GM19043 (cell line): ENCODE data around the gene KRTAP2-4.
"Not testable (repeated sequence)": the region's sequence is repeated elsewhere in the genome, so short reads cannot be mapped to it uniquely, and the experiment has no call there.

ENCODE experiments used
- ATAC-seq: cut with Tn5 transposase; IDR thresholded peaks from one replicate; pipeline ENCODE4 v1.9.1; 2021; ENCODE audit warnings: low read depth; ENCODE audit not compliant: unreplicated experiment

The KRTAP2-4 gene, protein sequence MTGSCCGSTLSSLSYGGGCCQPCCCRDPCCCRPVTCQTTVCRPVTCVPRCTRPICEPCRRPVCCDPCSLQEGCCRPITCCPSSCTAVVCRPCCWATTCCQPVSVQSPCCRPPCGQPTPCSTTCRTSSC

DNA sequence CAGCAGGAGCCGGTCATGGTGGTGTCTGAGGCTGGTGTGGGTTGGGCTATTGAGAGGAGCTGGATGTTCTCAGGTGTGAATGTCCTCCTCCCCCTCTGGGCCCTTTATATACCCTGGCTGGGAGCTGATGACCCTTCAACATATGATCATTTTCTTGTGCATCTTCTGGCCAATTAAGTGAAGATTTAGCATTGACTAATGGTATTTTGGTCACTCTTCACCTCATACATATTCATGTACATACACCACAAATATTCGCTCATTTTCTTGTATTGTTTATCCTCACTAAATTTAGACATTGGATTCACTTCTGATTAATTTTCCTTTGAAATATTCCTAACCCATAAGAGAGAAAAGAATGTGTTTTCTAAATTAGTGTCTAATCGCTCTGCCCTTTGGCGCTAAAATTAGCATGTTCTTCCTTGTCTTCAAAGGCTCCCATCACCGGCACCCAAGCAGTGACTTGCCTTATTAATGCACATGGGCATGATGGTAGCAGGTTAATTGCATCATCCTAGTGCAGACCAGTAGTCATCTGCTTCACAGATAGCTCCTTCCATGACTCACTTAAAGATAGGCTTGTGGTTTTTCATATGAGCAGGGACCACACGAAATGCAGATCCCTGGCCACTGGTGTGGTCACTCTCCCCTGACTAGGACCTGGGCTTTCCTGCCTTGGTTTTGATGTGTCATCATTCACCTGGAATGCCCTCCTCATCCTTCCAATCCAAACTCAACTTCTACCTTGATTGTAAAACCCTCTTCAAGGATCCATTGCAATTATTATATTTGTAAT is at the start of gene KRTAP2-4:
Gene KRTAP2-4, minus strand, starts transcription at position 51 of the 796 bp plus-strand sequence. Its CDS starts 34 bp downstream, at position 17.
- no peak for ATAC-seq

DNA sequence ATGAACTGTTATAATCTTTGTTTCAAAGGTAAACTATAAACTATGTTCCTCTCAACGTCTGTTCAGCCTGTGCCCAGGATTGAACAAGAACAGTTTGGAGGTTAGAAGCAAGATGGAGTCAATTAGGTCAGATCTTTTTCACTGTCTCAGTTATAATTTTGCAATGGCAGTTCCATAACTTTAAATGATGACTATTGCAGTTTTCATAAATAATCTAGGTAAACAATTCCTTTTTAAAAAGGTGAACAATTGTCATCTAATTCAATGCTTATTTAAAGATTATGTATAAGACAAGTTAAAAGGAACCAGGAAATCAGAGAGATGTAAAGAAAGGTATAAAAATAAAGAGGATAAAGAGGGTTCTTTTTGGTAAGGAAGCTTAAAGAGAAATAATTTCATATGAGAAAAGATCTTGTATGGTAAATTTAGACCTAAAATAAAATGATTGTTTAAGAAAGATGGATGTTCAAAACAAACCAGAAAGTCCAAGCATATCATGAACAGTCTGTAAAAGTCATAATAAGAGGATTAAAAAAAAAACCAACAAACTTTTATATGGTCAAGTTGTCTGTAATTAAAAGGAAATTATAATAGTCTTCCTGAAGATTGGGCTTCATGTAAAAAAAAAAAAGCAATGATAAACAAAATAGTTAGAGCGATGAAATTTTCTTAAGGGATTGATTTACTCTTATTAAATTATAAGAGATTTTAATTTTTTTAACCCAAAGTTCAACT is 45.6 kb upstream of the KRTAP2-4 start:
- ATAC-seq: no peak

DNA sequence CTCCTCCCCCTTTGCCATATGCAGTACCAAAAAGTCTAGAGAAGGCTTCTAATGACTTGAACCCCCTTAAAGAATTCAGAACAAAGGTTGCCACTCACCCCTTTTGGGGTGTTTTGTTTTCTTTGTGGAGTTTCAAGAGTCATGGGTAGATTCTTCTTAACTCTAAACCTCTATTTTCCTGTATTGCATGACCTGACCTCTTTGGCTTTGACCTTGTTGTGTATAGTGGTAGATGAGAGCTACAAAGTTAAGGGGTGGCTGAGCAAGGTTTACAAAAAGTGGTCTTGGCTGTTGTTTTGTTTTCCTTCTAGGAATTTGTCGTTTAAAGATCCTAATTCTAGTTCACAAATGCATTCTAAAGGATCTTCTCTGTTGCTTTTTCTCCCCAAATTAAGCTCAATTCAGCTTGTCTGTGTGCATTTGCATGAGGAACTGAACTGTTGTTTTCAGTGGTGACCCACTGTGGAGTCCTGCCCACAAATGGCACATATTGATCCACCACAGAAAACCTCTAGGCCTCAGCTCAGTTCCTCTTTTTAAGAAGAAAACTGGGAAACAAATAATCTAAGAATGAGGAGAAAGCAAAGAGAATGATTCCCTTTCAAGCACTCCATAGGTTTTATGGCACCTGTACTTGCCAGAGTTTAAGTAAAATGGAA is 43.2 kb upstream of the KRTAP2-4 start:
- not testable (repeated sequence) for ATAC-seq

DNA sequence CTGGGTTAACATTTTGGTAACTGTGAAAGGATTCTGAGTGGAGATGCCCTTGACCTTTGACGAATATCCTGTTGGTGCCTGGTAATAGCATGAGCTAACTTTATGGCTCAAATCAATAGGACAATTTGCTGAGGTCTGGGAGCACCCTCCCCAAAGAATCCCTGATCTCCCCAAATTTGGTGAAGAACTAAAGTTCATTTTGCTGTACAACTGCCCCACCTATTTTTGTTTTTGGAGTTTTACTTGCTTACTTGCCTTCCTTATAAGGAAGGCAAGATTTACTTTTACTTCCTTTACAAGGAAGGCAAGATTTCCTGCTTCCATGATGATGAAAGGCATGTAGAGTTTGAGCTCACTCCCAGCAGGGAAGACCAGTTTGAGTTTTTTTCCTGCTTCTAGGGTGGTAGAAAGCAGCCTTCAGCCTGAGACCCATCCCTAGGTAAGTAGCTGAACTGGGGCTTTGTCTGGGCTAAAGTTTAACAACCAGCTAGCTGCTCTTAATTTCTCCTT is 42.3 kb upstream of the KRTAP2-4 start:
- no peak for ATAC-seq

DNA sequence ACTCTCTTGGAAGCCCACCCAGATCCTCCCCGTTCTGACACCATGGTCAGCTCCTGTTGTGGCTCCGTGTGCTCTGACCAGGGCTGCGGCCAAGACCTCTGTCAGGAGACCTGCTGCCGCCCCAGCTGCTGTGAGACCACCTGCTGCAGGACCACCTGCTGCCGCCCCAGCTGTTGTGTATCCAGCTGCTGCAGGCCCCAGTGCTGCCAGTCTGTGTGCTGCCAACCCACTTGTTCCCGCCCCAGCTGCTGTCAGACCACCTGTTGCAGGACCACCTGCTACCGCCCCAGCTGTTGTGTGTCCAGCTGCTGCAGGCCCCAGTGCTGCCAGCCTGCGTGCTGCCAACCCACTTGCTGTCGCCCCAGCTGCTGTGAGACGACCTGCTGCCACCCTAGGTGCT is 39.7 kb upstream of the KRTAP2-4 start, which contains the start of gene KRTAP4-9:
Gene KRTAP4-9, plus strand, starts transcription at position 43 of the 400 bp plus-strand sequence. Its CDS starts 0 bp downstream, at position 43.
- not testable (repeated sequence) for ATAC-seq

DNA sequence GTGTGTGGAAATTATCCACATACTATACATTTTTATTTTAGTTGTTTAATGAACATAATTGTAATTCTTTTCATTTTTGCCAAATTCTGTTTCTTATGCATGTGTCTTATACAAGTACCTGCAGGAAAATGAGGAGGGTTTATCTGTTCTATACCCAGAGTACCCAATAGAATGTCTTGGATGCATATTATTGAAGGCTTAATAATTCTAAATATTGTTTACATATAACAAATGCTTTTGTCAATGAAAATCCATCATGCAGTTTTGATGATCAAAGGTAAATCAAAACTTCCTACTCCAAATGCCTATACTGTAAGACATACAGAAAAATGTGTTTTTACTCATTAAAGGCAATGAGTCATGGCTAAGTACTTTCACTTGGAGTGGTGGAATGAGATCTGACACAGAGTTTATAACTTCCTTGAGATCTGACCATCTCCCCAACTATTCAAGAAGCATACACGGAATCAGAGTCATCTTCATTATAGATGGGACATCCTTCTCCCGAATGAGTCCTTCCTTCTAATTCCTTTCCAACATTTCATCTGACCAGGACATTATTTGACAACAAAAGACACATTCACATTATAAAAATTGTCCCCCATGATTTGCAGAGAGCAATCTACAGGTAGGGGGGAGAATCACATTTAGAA is 38.8 kb upstream of the KRTAP2-4 start:
- not testable (repeated sequence) for ATAC-seq

DNA sequence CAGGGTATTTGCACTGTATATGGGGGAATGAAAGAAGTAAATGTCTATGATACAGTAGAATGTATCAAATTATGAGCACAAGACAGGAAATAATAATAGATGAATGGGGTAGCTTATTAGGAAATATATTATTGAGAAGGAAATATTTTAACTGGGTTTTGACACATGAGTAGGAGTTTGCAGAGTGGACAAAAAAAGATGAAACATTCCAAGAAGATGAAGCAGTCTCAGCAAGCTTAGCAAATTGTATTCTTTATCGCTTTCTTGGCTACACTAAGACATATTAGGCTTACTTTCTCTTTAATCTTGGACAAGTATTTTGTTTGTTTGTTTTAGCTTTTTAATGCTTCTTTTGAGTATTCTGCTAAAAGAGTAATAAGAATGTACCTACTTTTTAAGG is 38.2 kb upstream of the KRTAP2-4 start:
- no peak for ATAC-seq

DNA sequence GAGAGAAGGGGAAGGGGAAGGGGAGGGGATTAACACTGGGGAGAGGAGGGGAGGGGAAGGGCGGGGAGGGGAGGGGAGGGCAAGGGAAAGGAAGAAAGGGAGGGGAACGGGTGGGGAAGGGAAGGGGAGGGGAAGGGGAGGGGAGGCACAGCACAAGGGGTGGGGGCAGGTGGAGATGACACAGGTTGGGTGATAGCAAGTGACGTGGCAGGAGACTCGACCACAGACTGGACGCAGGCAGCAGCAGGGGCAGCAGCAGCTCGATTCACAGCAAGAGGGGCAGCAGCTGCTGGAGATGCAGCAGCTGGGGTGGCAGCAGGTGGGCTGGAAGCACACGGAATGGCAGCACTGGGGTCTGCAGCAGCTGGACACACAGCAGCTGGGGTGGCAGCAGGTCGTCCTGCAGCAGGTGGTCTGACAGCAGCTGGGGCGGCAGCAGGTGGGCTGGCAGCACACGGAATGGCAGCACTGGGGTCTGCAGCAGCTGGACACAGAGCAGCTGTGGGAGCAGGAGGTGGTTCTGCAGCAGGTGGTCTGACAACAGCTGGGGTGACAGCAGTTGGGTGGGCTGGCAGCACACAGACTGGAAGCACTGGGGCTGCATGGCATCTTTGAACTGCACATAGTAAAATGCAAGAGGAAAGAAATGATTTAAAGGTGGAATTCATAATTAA is 36.0 kb upstream of the KRTAP2-4 start, which contains the start of gene KRTAP4-16:
Gene KRTAP4-16, minus strand, starts transcription at position 624 of the 674 bp plus-strand sequence. Its CDS starts 0 bp downstream, at position 624.
- ATAC-seq: no peak

DNA sequence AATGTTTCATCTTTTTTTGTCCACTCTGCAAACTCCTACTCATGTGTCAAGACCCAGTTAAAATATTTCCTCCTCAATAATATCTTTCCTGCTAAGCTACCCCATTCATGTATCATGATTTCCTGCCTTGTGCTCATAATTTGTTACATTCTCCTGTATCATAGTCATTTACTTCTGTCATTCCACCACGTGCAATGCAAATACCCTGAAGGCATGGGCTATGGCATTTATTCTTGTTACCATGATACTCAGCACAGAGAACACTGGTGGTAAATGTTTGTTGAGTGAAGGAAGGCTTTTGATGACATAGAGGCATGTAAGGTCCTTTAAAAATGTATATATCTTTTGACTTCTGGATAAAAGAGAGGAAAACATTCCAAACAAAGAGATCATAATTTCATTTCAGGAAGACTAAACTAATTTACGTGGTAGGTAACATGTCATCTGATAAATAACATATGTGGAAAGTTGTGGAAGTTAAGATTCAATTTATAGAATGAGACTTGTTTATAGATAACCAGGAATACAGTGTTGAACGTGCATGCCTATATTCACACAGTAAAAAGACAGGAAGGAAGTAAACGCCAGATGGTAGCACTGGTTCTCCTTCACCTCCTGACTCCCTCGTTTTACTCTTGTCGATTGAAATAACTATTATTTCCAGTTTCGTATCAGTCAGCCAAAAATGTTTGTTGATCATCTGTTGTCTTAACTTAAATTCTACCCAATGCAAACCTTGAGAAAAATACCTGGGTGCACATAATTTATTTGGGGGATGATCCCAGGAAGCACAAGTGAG is 34.2 kb upstream of the KRTAP2-4 start:
- ATAC-seq: not testable (repeated sequence)

DNA sequence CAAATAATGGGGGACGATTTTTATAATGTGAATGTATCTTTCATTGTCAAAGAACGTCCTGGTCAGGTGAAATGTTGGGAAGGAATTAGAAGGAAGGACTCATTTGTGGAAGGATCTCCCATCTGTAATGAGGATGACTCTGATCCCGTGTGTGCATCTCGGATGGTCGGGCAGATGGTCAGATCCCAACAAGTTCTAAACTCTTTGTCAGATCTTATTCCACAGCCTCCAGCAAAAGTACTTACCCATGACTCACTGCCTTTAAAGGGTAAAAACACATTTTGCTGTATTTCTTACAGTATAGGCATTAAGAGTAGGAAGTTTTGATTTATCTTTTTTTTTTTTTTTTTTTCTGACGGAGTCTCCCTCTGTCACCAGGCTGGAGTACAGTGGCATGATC is 32.8 kb upstream of the KRTAP2-4 start:
- ATAC-seq: no peak

DNA sequence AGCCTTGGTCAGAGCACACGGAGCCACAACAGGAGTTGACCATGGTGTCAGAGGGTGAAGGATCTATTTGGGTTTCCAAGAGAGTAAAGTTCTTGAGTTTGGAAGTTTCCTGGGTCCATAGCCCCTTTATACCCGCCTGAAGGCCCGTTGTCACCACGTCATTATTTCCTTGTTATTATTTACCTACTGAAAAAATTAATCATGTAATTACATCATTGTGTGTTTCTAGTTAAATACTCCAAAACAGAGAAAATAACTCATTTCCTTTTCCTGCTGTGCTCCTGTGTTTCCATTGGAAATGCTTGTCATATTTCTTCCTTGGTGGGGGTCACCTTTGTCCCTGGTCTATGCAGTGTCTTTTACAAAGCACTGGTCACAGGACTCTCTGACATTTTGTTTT is 32.4 kb upstream of the KRTAP2-4 start, which contains the start of gene KRTAP4-8:
Gene KRTAP4-8, minus strand, starts transcription at position 101 of the 400 bp plus-strand sequence. Its CDS starts 58 bp downstream, at position 43.
- ATAC-seq: no peak

DNA sequence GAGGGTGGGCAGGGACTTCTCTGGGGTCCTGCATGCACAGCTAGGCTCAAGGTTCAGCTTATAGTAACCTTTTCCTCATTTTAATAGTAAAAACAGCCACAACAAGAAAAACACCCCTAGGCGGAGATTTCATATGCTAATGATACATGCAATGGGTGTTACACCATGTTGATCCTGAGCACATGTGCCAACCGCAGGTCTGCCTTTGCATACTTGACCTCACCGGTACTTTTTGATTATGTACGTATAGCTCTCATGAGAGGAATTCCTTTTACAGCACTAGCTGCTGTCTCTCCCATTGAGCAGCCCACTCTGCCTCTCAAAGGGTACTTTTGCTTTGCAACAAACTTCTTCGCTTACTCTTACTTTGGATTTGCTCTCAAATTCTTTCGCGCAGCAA is 30.4 kb upstream of the KRTAP2-4 start:
- ATAC-seq: no peak

DNA sequence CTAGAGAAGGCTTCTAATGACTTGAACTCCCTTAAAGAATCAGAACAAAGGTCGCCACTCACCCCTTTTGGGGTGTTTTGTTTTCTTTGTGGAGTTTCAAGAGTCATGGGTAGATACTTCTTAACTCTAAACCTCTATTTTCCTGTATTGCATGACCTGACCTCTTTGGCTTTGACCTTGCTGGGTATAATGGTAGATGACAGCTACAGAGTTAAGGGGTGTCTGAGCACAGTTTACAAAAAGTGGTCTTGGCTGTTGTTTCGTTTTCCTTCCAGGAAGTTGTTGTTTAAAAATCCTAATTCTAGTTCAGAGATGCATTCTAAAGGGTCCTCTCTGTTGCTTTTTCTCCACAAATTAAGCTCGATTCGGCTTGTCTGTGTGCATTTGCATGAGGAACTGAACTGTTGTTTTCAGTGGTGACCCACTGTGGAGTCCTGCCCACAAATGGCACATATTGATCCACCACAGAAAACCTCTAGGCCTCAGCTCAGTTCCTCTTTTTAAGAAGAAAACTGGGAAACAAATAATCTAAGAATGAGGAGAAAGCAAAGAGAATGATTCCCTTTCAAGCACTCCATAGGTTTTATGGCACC is 23.2 kb upstream of the KRTAP2-4 start:
- ATAC-seq: not testable (repeated sequence)

DNA sequence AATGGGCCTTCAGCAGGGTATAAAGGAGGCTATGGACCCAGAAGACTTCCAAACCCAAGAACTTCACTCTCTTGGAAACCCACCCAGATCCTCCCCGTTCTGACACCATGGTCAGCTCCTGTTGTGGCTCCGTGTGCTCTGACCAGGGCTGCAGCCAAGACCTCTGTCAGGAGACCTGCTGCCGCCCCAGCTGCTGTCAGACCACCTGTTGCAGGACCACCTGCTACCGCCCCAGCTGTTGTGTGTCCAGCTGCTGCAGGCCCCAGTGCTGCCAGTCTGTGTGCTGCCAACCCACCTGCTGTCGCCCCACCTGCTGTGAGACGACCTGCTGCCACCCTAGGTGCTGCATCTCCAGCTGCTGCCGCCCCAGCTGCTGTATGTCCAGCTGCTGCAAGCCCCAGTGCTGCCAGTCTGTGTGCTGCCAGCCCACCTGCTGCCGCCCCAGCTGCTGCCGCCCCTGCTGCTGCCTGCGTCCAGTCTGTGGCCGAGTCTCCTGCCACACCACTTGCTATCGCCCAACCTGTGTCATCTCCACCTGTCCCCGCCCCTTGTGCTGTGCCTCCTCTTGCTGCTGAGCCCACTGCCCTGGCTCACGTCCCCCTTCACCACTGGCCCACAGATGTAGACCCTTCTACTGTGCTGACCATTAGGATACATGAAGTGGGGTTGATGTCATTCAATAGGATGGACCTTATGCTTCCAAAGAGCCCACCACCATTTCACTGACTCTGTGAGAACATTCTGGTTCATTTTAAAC is 18.6 kb upstream of the KRTAP2-4 start, which contains the start of gene KRTAP4-7:
Gene KRTAP4-7, plus strand, starts transcription at position 51 of the 757 bp plus-strand sequence. Its CDS starts 57 bp downstream, at position 108.
- not testable (repeated sequence) for ATAC-seq

DNA sequence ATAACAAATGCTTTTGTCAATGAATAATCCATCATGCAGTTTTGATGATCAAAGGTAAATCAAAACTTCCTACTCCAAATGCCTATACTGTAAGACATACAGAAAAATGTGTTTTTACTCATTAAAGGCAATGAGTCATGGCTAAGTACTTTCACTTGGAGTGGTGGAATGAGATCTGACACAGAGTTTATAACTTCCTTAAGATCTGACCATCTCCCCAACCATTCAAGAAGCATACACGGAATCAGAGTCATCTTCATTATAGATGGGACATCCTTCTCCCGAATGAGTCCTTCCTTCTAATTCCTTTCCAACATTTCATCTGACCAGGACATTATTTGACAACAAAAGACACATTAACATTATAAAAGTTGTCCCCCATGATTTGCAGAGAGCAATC is 17.7 kb upstream of the KRTAP2-4 start:
- not testable (repeated sequence) for ATAC-seq

DNA sequence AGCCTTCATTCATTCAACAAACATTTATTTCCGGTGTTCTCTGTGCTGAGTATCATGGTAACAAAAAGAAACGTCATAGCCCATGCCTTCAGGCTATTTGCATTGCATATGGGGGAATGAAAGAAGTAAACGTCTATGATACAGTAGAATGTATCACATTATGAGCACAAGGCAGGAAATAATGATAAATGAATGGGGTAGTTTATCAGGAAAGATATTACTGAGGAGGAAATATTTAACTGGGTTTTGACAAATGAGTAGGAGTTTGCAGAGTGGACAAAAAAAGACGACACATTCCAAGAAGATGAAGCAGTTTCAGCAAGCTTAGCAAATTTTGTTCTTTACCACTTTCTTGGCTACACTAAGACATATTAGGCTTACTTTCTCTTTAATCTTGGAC is 16.9 kb upstream of the KRTAP2-4 start:
- ATAC-seq: no peak

DNA sequence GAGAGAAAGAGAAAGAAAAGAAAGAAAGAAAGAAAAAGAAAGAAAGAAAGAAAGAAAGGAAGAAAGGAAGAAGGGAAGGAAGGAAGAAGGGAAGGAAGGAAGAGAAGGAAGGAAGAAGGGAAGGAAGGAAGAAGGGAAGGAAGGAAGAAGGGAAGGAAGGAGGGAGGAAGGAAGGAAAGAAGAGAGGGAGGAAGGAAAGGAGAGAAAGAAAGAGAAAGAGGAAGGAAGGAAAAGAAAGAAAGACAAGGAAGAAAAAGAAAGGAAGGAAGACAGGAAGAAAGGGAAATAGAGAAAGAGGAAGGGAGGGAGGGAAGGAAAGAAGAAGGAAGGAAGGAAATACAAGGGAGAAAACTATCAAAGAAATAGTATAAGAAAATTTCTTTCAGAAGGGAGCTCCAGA is 11.1 kb upstream of the KRTAP2-4 start:
- ATAC-seq: no peak
